ENCODE measurements around the gene ELAPOR1.

Gene ELAPOR1

DNA sequence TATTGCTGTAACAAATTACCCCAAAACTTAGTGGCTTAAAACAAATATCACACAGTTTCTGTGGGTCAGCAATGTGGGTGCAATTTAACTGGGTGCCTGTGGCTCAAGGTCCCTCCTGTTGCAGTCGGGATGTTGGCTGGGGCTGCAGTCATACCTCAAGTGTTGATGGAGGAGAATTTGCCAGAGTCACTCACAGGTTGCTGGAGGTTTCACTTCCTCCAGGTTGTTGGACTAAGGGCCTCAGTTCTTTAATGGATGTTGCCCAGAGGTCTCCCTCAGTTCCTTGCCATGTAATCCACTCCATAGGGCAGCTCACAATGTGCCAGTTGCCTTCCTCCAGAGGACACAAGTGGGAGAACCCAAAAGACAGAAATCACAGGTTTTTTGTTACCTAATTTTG lies 35.6 kb upstream of the ELAPOR1 start:
- TF ChIP-seq, protein P1, sequence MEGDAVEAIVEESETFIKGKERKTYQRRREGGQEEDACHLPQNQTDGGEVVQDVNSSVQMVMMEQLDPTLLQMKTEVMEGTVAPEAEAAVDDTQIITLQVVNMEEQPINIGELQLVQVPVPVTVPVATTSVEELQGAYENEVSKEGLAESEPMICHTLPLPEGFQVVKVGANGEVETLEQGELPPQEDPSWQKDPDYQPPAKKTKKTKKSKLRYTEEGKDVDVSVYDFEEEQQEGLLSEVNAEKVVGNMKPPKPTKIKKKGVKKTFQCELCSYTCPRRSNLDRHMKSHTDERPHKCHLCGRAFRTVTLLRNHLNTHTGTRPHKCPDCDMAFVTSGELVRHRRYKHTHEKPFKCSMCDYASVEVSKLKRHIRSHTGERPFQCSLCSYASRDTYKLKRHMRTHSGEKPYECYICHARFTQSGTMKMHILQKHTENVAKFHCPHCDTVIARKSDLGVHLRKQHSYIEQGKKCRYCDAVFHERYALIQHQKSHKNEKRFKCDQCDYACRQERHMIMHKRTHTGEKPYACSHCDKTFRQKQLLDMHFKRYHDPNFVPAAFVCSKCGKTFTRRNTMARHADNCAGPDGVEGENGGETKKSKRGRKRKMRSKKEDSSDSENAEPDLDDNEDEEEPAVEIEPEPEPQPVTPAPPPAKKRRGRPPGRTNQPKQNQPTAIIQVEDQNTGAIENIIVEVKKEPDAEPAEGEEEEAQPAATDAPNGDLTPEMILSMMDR (IDR thresholded peaks at IDR 0.05; ENCODE audit: borderline replicate concordance, insufficient read depth, low read depth, low read length): no peak
- H3K4me3 ChIP-seq (ENCODE audit: low read depth, low read length): no peak overlapping the region

DNA sequence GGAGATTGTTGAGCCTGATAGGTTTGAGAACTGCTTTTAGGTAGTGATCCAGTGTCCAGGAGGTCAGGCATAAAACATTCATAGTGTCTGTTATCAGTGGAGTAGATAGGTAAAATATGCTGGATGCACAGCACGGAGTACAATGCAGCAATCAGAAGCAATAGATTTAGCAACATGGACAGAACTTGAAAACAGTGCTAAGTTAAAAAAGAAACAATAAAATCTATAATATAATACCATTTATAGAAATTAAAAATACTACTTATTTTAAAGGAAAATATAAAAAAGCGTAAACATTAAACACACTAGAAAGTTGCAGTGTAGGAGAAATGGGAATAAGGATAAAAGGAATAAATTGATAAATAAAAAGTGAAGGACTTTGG lies 34.7 kb upstream of the ELAPOR1 start:
- H3K4me3 ChIP-seq (ENCODE audit: low read depth, low read length): no peak overlapping the region
- TF ChIP-seq, protein P1 (IDR thresholded peaks at IDR 0.05; ENCODE audit: borderline replicate concordance, insufficient read depth, low read depth, low read length): no peak

DNA sequence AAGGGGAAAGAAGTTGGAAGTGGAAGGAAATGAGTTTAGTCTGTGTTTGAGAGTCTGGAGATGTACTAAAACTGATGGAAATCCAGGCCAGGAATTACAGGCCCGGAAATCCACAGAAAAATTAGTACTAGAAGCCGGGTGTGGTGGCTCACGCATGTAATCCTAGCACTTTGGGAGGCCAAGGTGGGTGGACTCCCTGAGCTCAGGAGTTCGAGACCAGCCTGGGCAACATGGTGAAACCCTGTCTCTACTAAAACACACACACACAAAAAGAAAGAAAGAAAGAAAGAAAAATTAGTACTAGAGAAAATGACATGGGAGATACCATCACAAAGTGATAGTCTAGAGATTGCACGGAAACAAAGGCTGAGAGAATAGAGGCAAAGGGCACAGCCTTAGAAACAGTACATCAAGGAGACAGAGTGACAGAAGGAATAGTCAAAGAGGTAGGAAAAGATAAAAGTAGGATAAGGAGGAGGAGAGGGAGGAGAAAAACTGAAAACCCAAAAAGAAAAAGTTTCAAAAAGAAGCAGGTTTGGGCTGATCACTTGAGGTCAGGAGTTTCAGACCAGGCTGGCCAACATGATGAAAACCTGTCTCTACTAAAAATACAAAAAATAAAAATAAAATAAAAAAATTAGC lies 33.4 kb upstream of the ELAPOR1 start:
- TF ChIP-seq, protein P1 (IDR thresholded peaks at IDR 0.05; ENCODE audit: borderline replicate concordance, insufficient read depth, low read depth, low read length): no peak
- no peak overlapping the region for H3K4me3 ChIP-seq (ENCODE audit: low read depth, low read length)

DNA sequence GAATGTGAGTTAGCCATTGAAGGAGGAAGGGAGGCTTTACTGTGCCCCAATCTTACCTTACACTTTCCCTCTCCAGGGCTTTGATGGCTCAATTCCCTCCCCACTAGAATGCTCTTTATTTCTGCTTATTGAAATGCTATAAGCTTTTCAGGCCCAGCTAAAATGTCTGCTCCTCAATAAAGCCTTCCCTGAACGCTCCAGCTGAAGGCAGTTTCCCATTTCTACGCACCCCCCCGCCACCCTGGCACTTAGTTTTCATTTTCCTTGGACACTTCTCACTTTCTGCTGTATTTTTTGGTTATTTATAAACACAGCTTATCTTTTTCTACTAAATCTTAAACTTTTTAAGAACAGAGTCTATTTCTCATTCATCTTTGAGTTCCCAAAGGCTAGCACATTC lies 30.4 kb upstream of the ELAPOR1 start:
- TF ChIP-seq, protein P1 (IDR thresholded peaks at IDR 0.05; ENCODE audit: borderline replicate concordance, insufficient read depth, low read depth, low read length): no peak

DNA sequence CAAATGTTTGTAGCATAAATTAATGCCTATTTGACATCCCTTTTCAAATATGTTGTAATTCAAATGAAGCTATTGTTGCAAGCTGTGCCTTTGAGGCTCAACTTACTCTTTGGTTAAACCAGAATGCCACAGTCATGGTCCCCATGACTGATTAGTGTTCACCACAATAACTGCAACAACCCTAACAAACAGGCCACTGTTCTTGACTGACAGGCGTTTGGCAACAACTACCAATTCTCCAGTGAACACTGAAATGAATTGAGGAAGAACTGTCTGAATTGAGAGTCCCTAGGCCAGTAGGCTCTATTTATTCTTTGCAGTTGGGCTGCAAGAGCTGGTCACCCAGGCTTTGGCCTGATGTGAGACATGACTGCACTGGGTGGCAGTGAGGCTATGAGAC lies 30.0 kb upstream of the ELAPOR1 start:
- TF ChIP-seq, protein P1 (IDR thresholded peaks at IDR 0.05; ENCODE audit: borderline replicate concordance, insufficient read depth, low read depth, low read length): no peak
- H3K4me3 ChIP-seq (ENCODE audit: low read depth, low read length): no peak overlapping the region

More for the DNA sequence above, 30.4 kb upstream of the ELAPOR1 start:
- H3K4me3 ChIP-seq (ENCODE audit: low read depth, low read length): no peak overlapping the region

DNA sequence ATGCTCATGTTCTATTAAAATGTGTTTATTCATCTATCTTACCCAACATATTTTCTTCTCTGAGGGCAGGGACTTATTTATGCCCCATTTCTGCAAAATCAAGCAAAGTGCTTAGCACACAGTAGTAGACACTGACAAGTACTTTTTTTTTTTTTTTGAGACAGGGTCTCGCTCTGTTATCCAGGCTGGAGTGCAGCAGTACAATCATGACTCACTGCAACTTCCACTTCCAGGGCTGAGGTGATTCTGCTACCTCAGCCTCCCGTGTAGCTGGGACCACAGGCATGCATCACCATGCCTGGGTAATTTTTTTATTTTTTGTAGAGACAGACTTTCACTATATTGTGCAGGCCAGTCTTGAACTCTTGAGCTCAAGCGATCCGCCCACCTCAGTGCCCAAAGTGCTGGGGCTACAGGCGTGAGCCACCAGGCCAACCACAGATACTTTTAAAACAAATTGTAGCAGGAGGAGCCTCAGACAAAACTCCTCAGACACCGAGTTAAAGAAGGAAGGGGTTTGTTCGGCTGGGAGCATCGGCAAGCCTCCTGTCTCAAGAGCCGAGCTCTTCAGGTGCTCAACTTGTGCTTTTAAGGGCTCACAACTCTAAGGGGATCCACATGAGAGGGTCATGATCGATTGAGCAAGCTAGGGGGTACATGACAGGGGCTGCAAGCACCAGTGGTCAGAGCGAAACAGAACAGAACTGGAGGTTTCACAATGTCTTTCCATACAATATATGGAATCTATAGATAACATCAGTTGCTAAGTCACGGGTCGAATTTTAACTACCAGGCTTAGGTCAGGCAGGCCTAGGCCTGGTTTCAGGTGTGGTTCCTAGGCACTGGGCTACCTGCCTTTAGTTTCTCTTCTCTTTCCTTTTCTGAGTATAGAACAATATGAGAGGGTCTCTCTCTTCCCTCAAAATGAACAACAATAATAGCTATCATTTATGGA lies 29.1 kb upstream of the ELAPOR1 start:
- TF ChIP-seq, protein P1 (IDR thresholded peaks at IDR 0.05; ENCODE audit: borderline replicate concordance, insufficient read depth, low read depth, low read length): no peak
- H3K4me3 ChIP-seq (ENCODE audit: low read depth, low read length): no peak overlapping the region

All from GM12875 (cell line).